A204.1 (cell line): ENCODE measurements around the gene RAP1GAP2.
A peak's percentile ranks its signal among the peaks of the same experiment; 100 is the strongest.
"Not testable (repeated sequence)": the region's sequence is repeated elsewhere in the genome, so short reads cannot be mapped to it uniquely, and the experiment has no call there.

Experiments
- FAIRE-seq: peaks from 2 replicates; lab custom pipeline; 2012; peaks lifted over from hg19 to GRCh38; lab: Jason Lieb, UNC

The RAP1GAP2 gene

DNA sequence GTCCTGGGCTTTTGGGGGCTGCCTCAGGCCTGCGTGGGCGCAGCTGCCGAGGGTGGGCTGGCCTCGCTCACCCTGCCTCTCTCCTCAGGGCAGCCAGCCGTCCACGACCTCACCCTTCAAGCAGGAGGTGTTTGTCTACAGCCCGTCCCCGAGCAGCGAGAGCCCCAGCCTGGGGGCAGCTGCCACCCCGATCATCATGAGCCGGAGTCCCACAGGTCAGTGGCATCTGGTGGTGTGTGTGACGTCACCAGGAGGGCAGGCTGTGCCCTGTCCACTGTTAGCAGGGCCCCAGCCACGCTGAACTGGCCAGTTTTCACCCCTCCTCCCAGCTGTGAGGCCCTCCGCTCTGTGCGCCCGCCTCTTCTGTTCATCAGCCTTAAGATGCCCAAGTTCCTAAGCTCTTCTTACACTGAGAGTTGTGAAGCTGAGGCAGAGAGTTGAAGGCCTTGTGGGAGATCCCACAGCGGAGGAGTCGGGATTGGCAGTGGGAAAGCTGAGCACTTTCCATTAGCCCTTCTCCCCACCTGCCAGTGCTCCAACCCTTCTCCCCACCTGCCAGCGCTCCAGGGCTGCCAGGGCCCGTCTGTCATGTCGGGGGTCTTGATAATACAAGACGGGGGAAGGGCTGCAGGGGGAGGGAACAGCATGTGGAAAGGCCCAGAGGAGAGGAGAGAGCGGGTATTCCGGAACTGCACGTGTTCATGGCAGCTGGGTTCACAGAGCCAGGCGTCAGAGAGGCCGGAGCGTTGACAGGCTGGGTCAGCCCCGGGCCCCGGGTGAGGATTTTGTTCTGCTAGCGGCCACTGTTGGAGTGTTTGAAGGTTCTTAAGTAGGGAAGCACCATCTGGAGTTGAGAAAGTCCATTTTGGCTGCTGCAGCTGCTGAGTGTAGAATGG lies 230.9 kb downstream of the RAP1GAP2 start:
- FAIRE-seq: no peak

DNA sequence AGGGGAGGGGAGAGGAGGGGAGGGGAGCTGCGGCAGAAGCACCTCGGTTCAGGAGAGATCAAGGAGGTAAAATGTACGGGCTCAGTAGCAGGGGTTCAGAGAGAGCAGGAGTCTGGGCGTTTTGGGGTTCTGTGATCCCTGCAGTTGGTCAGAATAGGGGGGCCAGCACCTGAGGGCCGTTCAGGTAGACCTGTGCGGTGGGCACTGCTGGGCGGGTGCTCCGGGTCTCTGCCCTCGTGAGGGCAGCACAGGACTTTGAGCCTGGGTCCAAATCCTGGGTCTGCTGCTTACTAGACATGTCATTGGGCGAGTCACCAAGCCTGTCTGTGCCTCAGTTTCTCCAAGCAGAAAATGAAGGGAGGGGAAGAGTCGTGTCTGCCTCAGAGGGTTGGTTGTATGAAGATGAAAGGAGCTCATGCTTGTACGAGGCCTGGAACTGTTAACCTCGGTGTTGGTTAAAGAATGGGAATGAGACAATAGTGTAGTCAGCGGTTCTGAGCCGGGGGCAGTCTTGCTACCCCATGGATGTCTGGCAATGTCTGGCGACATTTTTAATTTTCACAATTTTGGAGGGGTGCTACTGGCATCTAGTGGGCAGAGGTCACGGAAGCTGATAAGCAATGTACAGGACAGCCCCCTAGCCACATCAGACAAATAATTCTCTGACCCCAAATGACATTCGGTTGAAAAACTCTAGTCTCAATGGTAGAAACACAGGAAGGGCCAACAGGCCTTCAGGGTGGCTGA lies 231.7 kb downstream of the RAP1GAP2 start:
- FAIRE-seq: no peak

DNA sequence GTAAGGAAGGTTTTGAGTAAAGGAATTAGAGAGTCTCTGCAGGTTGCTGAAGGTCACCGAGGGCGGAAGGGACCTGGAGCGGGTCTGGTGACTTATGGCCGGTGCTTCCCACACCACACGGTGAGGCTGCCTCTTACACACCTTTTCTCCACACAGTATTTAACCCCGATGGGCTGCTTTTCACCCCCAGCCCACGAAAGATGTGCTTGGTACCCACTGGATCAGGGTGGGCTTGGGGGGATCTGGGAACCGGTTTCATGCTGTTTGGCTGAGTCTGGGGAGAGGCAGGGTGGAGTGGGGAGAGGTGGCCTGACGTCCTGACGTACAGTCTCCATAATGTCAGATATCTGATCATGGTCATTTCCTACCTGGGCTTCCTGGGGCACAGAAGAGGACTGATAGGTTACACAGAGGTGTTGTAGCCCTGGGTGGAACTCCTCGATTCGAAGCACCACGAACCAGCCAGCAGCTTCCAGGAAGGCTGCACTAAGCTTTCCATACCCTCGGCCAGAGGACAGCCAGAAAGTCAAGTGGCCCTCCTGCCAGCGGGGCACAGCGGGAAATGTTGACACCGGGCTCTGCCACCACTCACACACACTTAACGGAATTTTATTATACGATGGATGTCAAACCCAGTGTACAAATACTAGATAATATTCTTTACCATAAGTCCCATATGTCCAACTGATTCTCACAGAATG lies 233.1 kb downstream of the RAP1GAP2 start:
- FAIRE-seq: no peak

- FAIRE-seq: no peak
Observed at GRCh38 chr17:3030096-3030495, 233.9 kb downstream of the RAP1GAP2 start.

DNA sequence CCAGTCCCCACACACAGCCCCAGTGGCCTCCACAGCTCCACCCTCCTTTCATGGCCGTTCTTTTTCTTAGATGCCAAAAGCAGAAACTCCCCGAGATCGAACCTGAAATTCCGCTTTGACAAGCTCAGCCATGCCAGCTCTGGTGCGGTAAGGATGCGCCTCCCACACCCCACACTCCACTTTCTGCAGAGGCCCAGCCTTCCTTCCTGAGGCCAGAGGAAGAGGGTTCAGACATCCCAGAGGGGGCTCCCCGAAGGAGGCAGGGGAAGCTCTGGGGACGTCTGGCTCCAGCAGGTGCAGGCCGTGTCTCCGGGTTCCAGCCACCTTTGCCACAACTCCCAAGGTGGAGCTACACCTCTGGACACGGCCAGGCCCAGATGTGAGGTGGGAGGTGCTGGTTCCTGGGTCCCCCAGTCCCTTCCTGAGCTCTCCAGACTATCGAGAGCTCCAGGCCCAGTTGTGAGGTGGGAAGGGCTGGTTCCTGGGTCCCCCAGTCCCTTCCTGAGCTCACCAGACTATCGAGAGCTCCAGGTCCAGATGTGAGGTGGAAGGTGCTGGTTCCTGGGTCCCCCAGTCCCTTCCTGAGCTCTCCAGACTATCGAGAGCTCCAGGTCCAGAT lies 234.7 kb downstream of the RAP1GAP2 start:
- FAIRE-seq: not testable (repeated sequence)

DNA sequence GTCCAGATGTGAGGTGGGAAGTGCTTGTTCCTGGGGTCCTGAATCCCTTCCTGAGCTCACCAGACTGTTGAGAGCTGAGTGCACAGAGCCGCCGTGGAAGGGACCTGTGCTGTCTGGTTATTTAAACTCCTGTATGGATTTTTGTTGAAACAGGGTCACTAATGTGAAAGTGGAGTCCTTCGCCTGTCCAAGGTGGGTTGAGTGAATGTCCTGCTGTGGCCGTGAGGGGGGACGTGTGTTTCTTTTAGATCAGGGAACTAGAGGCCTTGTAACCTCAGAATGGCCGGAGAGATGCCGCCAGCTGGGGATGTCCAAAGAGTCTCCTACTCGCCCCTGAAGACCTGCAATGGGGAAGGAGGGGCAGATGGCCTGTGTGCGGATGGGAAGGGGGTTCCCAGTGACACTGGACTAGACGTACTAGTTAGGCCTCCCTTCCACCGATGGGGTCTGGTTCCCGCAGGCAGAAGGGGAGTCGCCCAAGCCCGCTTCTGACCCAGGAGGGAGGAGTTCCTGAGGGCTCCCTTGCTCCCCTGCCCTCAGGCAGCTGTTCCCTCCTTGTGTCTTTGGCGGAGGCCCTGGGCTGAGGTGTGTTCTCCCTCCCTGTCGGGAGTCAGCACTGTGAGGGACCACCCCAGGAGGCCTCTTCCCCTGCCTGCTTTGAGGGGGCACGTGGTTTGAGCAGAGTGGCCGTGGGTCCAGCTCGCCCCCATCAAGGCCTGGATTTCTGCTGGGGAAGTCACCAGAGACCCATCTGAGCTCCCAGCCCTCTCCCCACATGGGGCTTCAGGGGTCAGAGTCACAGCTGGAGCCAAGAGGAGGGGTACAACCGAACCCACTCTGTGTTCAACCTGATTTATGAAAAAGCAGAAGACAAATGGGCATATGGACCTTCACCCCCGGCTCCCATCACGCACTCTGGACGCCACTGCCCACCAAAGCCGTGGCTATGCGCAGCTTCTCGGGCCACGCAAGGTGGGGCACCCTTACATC lies 236.3 kb downstream of the RAP1GAP2 start:
- no peak for FAIRE-seq

- FAIRE-seq: no peak
Observed at GRCh38 chr17:3033248-3033640, 237.0 kb downstream of the RAP1GAP2 start.

GRCh38 chr17:3033741-3034577 lies 237.7 kb downstream of the RAP1GAP2 start:
- no peak for FAIRE-seq

- no peak for FAIRE-seq
Observed at GRCh38 chr17:3034578-3034920, 238.3 kb downstream of the RAP1GAP2 start.

DNA sequence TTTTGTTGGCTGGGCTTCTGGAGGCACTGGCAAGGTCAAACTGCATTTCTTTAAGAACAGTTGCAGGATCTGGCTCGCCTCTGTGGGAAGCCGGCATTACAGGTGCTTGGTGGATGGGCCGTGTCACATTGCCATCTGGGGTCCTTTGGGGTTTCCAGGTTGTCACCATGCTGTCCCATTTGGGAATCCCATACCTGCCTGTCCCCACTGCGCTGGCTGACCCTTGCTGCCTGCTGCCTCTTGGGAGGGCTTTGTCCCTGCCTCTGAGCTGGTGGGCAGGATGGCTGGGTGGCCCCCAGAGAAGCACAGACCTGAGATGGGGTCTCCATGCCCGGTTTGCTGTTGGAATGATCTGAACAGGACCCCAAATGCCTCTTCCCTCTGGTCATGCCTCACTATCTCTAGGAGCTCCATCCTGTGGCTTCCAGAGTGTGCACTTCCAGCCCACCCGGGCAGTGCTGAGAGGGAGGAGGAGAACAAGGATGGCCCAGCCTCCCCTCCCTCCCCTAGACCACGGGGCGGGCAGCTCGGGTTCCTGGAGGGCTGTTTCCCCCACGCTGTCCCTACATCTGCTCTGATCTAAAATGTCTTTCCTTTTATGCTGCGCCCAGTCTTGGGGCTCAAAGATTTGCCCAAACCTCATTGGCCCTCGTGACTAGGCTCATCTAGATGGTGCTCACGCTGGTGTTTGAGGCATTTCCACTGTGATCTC lies 239.2 kb downstream of the RAP1GAP2 start:
- no peak for FAIRE-seq

GRCh38 chr17:3035968-3036280 lies 239.7 kb downstream of the RAP1GAP2 start:
- FAIRE-seq: no peak

DNA sequence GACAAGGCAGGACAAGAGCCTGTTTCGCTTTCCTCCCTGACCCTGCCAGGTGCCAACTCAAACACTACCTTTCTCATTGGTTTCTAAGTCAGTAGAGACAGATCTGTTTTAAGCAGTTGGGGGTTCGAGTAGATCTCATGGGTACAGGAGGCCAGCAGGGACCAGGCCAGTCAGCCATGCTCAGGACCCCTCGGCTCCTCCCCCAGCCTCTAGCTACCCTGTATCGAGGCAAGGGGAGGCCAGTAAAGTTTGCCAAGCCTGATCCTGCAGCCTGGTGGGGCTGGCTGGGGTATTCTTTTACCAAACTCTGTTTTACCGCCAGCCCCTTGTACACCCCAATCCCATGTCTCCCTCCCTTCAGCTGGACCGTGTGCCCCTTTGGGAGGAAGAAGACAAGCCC lies 240.6 kb downstream of the RAP1GAP2 start:
- FAIRE-seq: no peak

DNA sequence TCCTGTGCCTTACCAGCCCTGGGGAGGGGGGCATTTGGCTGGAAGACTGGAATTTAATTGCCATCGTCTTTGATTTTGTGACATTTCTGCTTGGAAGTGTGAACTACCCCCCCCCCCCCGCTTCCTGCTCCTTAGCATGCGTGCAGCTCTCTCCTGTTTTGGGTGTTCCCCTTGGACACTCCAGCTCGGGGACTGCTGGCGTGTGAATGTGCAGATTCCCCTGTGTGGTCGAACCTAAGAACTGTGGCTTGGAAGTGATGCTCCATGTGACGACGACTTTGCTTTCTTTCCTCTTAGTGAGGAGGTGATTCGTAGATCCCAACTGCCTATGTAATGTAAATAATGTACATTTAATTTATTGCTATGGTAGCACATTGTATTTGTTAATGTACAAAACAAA lies 241.0 kb downstream of the RAP1GAP2 start:
- no peak for FAIRE-seq

- no peak for FAIRE-seq
Observed at GRCh38 chr17:3038941-3039340, 242.7 kb downstream of the RAP1GAP2 start.

- no peak for FAIRE-seq
Observed at GRCh38 chr17:3039736-3040135, 243.5 kb downstream of the RAP1GAP2 start.

GRCh38 chr17:3040882-3041281 lies 244.6 kb downstream of the RAP1GAP2 start:
- no peak for FAIRE-seq

- FAIRE-seq: no peak
Observed at GRCh38 chr17:3043737-3044365, 247.6 kb downstream of the RAP1GAP2 start.

DNA sequence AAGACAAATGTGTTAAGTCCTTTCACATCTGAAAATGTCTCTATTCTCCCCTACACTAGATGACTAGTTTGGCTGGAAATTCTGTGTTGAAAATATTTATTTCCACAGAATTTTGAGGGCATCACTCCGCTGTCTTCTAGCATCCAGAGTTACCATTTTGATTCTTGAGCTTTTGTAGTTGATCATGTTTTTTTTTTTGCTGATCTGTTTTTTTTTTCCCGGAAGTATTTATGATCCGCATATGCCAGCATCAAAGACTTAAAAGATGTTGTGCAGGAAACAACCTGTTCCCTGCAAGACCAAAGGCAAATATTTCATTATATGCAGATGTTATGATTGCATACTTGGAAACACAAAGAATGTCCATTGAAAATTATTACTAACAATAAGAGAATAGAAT lies 250.5 kb downstream of the RAP1GAP2 start:
- FAIRE-seq: no peak

GRCh38 chr17:3048727-3049471 lies 252.7 kb downstream of the RAP1GAP2 start:
- peak; percentile 97 for FAIRE-seq
